Thoracic aorta (tissue), 2 donors: ENCODE results near the gene BICC1. TPM values are rescaled to one million over a fixed set of nuclear protein-coding genes. Genes with fewer than 3 reads are reported as not detected.

Experiments used
- ATAC-seq: fragments of 150-250 bp; one replicate; pipeline ENCODE4 v1.8.0; 2017; ENCODE audit warnings: low read depth; ENCODE audit not compliant: insufficient number of reproducible peaks, low FRiP score
- DNase-seq: peaks from one replicate; pipeline ENCODE4 v3.0.0-alpha.2; 2020; ENCODE audit warnings: low spot score
- H3K27ac ChIP-seq, 2 donors: fragments of 200-600 bp; sonication (generic); 1 replicate in 1 of 2; 2 replicates in 1 of 2; pipeline ENCODE4 v1.5.1; 2016; ENCODE audit warnings: mild to moderate bottlenecking in 2 of 2, moderate library complexity in 2 of 2
- H3K27me3 ChIP-seq: fragments of 200-600 bp; sonication (generic); replicated peaks from 2 replicates; pipeline ENCODE4 v1.6.0; 2016; ENCODE audit warnings: mild to moderate bottlenecking; ENCODE audit not compliant: insufficient read depth
- H3K36me3 ChIP-seq: fragments of 200-600 bp; sonication (generic); one replicate; pipeline ENCODE4 v1.5.1; 2016
- H3K4me1 ChIP-seq, 2 donors: fragments of 200-600 bp; sonication (generic); 1 replicate in 1 of 2; 2 replicates in 1 of 2; pipeline versions ENCODE4 v1.5.1 to v1.6.0; 2016; ENCODE audit warnings: low read depth in 2 of 2, mild to moderate bottlenecking in 1 of 2; ENCODE audit not compliant: control insufficient read depth in 1 of 2
- H3K4me3 ChIP-seq: fragments of 200-600 bp; sonication (generic); 2 replicates; pipeline ENCODE4 v1.5.1; 2016; ENCODE audit warnings: mild to moderate bottlenecking
- H3K9me3 ChIP-seq: fragments of 200-600 bp; sonication (generic); 2 replicates; pipeline ENCODE4 v1.5.1; 2016
- CTCF ChIP-seq: fragments of 200-600 bp; sonication (generic); IDR thresholded peaks from one replicate; pipeline ENCODE4 v1.5.1; 2019; ENCODE audit warnings: antibody characterized with exemption
- total RNA-seq, 2 donors: library from RNA; depleted of rRNA; stranded (reverse); fragments of >200 nt; gene quantifications; one replicate each; pipeline versions ENCODE4 v1.1.0 to v1.2.3, GENCODE V29; 2016

Gene BICC1
- total RNA-seq, 2 donors from 2014 or later: 20.4 to 28.1 TPM

GRCh38 chr10:58544135-58544534, 31.5 kb downstream of the BICC1 start:
- H3K9me3 ChIP-seq: no peaks in the 10 kb centered on the region
- TF ChIP-seq CTCF: no peak
- H3K27me3 ChIP-seq: no peaks in the 10 kb centered on the region
- DNase-seq (no peak), ATAC-seq (no peak)
- H3K36me3 ChIP-seq: no peaks in the 10 kb centered on the region
- peaks cover 3 to 20% of the 10 kb centered on the region in 2 donors for H3K4me1 ChIP-seq
- H3K4me3 ChIP-seq: no peak overlapping the region
- H3K27ac ChIP-seq: no peak overlapping the region

GRCh38 chr10:58545427-58545826, 32.8 kb downstream of the BICC1 start:
- ATAC-seq: no peak
- Histone ChIP-seq H3K27me3 (no peaks in the 10 kb centered on the region), H3K36me3 (no peaks in the 10 kb centered on the region), H3K27ac (no peak overlapping the region), H3K4me1 (peaks cover 3 to 20% of the 10 kb centered on the region in 2 donors), H3K4me3 (no peak overlapping the region), H3K9me3 (no peaks in the 10 kb centered on the region)
- DNase-seq: no peak
- no peak for TF ChIP-seq CTCF

GRCh38 chr10:58546137-58546536, 33.5 kb downstream of the BICC1 start:
- no peaks in the 10 kb centered on the region for H3K27me3 ChIP-seq
- ATAC-seq (no peak), DNase-seq (no peak)
- no peaks in the 10 kb centered on the region for H3K9me3 ChIP-seq
- TF ChIP-seq CTCF: no peak
- H3K4me3 ChIP-seq: no peak overlapping the region
- peaks cover 3 to 20% of the 10 kb centered on the region in 2 donors for H3K4me1 ChIP-seq
- no peaks in the 10 kb centered on the region for H3K36me3 ChIP-seq
- H3K27ac ChIP-seq: no peak overlapping the region

GRCh38 chr10:58546722-58547445, 34.2 kb downstream of the BICC1 start:
- TF ChIP-seq CTCF: no peak
- Histone ChIP-seq H3K36me3 (no peaks in the 10 kb centered on the region), H3K4me3 (no peak overlapping the region), H3K9me3 (no peaks in the 10 kb centered on the region), H3K27me3 (no peaks in the 10 kb centered on the region), H3K4me1 (peaks cover 3 to 20% of the 10 kb centered on the region in 2 donors), H3K27ac (no peak overlapping the region)
- ATAC-seq (no peak), DNase-seq (no peak)

GRCh38 chr10:58547963-58548362, 35.3 kb downstream of the BICC1 start:
- peaks cover 3 to 20% of the 10 kb centered on the region in 2 donors for H3K4me1 ChIP-seq
- no peak overlapping the region for H3K4me3 ChIP-seq
- TF ChIP-seq CTCF: no peak
- DNase-seq (no peak), ATAC-seq (no peak)
- H3K36me3 ChIP-seq: no peaks in the 10 kb centered on the region
- no peaks in the 10 kb centered on the region for H3K27me3 ChIP-seq
- no peak overlapping the region for H3K27ac ChIP-seq
- no peaks in the 10 kb centered on the region for H3K9me3 ChIP-seq
